Left forelimb (tissue), 1 donor: ENCODE data around the gene VKORC1L1.
A peak's percentile ranks its signal among the peaks of the same experiment; 100 is the strongest.
"Not testable (repeated sequence)": the region's sequence is repeated elsewhere in the genome, so short reads cannot be mapped to it uniquely, and the experiment has no call there.

Experiments
- DNase-seq: peaks from one replicate; pipeline ENCODE4 v3.0.0-alpha.2; 2018; ENCODE audit warnings: low spot score

VKORC1L1 gene

GRCh38 chr7:65978891-65979582, 106.2 kb downstream of the VKORC1L1 start:
- DNase-seq, result no peak

GRCh38 chr7:65979583-65980477, 107.0 kb downstream of the VKORC1L1 start:
- no peak for DNase-seq

DNA sequence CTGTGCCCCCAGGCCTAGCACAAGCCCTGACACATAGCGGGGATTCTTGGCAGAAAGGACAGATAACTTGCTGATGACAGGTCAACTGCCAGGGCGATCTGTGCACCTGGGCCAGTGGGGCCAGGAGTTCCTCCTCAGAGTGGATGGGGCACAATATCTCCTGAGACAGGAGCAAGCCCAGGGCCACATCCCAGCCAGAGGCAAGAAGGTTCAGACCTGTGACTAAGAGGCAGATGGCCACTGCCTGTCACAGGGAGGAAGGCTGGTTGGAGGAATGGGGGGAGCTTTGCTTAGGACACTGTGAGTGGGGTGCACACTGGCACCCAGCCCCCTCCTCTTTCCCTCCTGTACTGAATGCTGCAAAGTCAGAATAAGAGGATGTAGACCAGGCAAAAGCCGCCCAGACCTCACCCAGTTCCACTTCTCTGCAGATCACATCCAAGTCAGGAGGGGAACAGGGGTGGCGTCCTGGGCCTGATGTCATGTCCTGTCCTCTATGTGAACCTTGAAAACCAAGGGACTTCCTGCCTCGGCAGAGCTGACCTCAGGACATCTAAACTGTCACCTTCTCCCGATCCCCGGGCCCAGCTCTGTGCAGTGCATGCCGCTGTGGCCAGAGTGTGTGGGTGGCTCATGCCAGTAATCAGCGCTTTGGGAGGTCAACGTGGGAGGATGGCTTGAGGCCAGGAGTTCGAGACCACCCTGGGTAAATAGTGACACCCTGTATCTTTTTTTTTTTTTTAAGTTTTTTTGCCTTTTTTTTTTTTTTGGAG, 107.8 kb downstream of the VKORC1L1 start:
- no peak for DNase-seq

- peak; percentile 95 for DNase-seq
These were observed 109.3 kb downstream of the VKORC1L1 start, which contains the start of gene GUSB for GRCh38 chr7:65981965-65982792. GUSB (minus strand) TSS chr7:65982213; CDS start chr7:65982183, 30 bp downstream.

- DNase-seq, result no peak
These were observed 111.2 kb downstream of the VKORC1L1 start for GRCh38 chr7:65983965-65984658.

- DNase-seq, result no peak
These were observed 115.2 kb downstream of the VKORC1L1 start for GRCh38 chr7:65988084-65988483.

- DNase-seq, result not testable (repeated sequence)
These were observed 115.6 kb downstream of the VKORC1L1 start for GRCh38 chr7:65988503-65988902.

DNA sequence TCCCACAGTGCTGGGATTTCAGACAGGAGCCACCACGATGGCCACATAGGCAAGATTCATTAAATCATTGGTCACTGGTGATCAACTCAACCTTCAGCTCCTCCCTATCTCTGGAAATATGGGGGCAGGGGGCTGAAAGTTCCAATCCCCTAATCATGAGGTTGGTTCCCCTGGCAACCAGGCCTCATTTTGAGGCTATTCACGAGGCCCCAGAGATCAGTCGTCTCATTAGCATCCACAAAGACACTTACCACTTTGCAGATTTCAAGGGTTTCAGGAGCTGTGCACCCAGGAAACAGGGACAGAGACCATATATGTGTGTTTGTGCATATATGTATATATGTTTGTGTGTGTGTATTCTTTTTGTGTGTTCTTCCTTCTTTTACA, 116.8 kb downstream of the VKORC1L1 start:
- no peak for DNase-seq

DNA sequence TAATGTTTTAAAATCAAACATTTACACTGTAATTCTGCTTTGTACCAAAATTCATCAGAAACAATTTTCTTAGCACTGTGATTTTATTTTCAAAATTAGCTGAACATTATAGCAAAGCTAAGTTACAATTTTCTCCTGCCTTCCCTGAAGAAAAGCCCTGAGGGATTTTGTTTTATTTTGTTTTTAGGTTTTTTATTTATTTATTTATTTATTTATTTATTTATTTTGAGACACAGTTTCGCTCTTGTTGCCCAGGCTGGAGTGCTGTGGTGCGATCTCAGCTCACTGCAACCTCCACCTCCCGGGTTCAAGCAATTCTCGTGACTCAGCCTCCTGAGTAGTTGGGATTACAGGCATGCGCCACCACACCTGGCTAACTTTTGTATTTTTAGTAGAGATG, 119.0 kb downstream of the VKORC1L1 start:
- not testable (repeated sequence) for DNase-seq

- no peak for DNase-seq
These were observed 119.7 kb downstream of the VKORC1L1 start for GRCh38 chr7:65992526-65992925.

DNA sequence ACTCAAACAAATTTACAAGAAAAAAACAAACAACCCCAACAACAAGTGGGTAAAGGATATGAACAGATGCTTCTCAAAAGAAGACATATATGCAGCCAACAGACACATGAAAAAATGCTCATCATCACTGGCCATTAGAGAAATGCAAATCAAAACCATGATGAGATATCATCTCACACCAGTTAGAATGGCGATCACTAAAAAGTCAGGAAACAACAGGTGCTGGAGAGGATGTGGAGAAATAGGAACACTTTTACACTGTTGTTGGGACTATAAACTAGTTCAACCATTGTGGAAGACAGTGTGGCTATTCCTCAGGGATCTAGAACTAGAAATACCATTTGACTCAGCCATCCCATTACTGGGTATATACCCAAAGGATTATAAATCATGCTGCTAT, 122.1 kb downstream of the VKORC1L1 start:
- DNase-seq, result not testable (repeated sequence)

GRCh38 chr7:66000823-66001417, 128.0 kb downstream of the VKORC1L1 start:
- not testable (repeated sequence) for DNase-seq

DNA sequence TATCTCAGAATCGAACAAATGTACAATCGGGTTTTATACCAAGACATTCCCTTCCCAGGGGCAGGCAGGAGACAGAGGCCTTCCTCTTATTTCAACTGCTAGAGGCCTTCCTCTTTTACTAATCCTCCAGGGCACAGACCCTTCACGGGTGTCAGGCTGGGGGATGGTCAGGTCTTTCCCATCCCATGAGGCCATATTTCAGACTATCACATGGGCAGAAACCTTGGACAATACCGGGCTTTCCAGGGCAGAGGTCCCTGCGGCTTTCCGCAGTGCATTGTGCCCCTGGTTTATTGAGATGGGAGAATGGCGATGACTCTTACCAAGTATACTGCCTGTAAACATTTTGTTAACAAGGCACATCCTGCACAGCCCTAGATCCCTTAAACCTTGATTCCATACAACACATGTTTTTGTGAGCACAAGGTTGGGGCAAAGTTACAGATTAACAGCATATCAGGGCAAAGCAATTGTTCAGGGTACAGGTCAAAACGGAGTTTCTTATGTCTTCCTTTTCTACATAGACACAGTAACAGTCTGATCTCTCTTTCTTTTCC, 132.3 kb downstream of the VKORC1L1 start:
- not testable (repeated sequence) for DNase-seq

DNA sequence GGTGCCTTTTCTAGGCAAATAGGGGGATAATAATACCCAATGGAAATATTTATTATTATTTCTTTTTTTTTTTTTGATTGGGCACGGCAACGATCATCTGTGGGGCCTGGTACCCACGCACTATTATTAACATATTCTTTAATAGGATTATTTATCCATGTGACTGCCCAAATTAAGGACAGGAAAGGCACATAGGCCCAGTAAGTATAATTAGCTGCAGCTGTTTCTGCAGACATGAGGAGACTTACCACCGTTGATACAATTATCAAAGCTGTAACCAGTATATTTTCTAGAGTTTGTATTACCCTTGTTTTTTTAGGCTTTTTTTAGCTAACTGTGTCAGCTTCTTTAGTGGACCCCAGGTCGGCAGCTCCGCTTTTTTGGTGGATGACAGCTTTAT, 134.4 kb downstream of the VKORC1L1 start:
- no peak for DNase-seq
